Mesendoderm (in vitro differentiated cells): ENCODE data around the gene NEUROD2.
A peak's percentile ranks its signal among the peaks of the same experiment; 100 is the strongest.

Experiments
- DNase-seq: peaks from one replicate; pipeline ENCODE4 v3.0.0; 2013
- H2AK5ac ChIP-seq: 2 replicates; pipeline ENCODE4 v1.6.1; 2013; ENCODE audit warnings: low read length, inconsistent platforms
- H2BK120ac ChIP-seq: 2 replicates; pipeline ENCODE4 v1.6.1; 2013; ENCODE audit warnings: low read depth, mild to moderate bottlenecking, low read length, moderate library complexity, mixed read lengths
- H2BK15ac ChIP-seq: replicated peaks from 2 replicates; pipeline ENCODE4 v1.6.1; 2013; ENCODE audit warnings: low read depth, mild to moderate bottlenecking, moderate library complexity
- H2BK5ac ChIP-seq: 2 replicates; pipeline ENCODE4 v1.6.1; 2013; ENCODE audit warnings: low read length, inconsistent platforms
- H3K18ac ChIP-seq: 2 replicates; pipeline ENCODE4 v1.6.1; 2013; ENCODE audit warnings: mild to moderate bottlenecking, low read length, mixed read lengths
- H3K23ac ChIP-seq: one replicate; pipeline ENCODE4 v1.6.1; 2013; ENCODE audit warnings: low read length
- H3K27ac ChIP-seq: 2 replicates; pipeline ENCODE4 v1.5.1; 2013; ENCODE audit warnings: low read depth, mild to moderate bottlenecking, inconsistent platforms, low read length, moderate library complexity
- H3K27me3 ChIP-seq: 2 replicates; pipeline ENCODE4 v1.6.1; 2013; ENCODE audit warnings: low read length, control low read depth, mild to moderate bottlenecking, inconsistent platforms; ENCODE audit not compliant: insufficient read depth, poor library complexity
- H3K36me3 ChIP-seq: 2 replicates; pipeline ENCODE4 v1.6.1; 2013; ENCODE audit warnings: low read length, inconsistent platforms; ENCODE audit not compliant: control insufficient read depth, insufficient read depth
- H3K4ac ChIP-seq: one replicate; pipeline ENCODE4 v1.6.1; 2013; ENCODE audit warnings: low read depth, mild to moderate bottlenecking, low read length, moderate library complexity
- H3K4me1 ChIP-seq: 2 replicates; pipeline ENCODE4 v1.6.1; 2013; ENCODE audit warnings: low read depth, low read length, inconsistent platforms; ENCODE audit not compliant: control insufficient read depth
- H3K4me2 ChIP-seq: 2 replicates; pipeline ENCODE4 v1.6.1; 2013; ENCODE audit warnings: low read length
- H3K4me3 ChIP-seq: 2 replicates; pipeline ENCODE4 v1.5.1; 2013; ENCODE audit warnings: mild to moderate bottlenecking, low read length
- H3K56ac ChIP-seq: one replicate; pipeline ENCODE4 v1.6.1; 2013; ENCODE audit warnings: low read length
- H3K79me1 ChIP-seq: 2 replicates; pipeline ENCODE4 v1.6.1; 2013; ENCODE audit warnings: low read length, inconsistent platforms
- H3K79me2 ChIP-seq: 2 replicates; pipeline ENCODE4 v1.6.1; 2013; ENCODE audit warnings: mild to moderate bottlenecking, low read length; ENCODE audit not compliant: control insufficient read depth, insufficient read depth
- H3K9ac ChIP-seq: 2 replicates; pipeline ENCODE4 v1.6.1; 2013; ENCODE audit warnings: low read length, inconsistent platforms
- H4K5ac ChIP-seq: one replicate; pipeline ENCODE4 v1.6.1; 2013; ENCODE audit warnings: low read length
- H4K8ac ChIP-seq: one replicate; pipeline ENCODE4 v1.6.1; 2013; ENCODE audit warnings: low read depth, mild to moderate bottlenecking, control low read depth, low read length, moderate library complexity
- WGBS: extraction: QIAGEN DNeasy Blood & Tissue Kit; methylation state at CpG from one replicate; pipeline ENCODE4 v1.1.7; 2013; ENCODE audit warnings: low lambda C conversion rate, missing lambda C conversion rate; ENCODE audit not compliant: insufficient coverage; ENCODE audit errors: extremely low coverage; 5-methylcytosine and 5-hydroxymethylcytosine counted together

The NEUROD2 gene

GRCh38 chr17:39639043-39639442 is 31.3 kb upstream of the NEUROD2 start:
- peaks cover 38% of the 10 kb centered on the region for H3K79me1 ChIP-seq
- peaks cover 13% of the 10 kb centered on the region for H3K79me2 ChIP-seq
- H3K4me1 ChIP-seq = peaks cover 17% of the 10 kb centered on the region
- no peak overlapping the region for H3K4ac ChIP-seq
- no peak overlapping the region for H2AK5ac ChIP-seq
- H3K18ac ChIP-seq = no peak overlapping the region
- DNase-seq = no peak
- WGBS = no CpG with 5 or more reads among the region's 2 CpGs
- no peak overlapping the region for H4K8ac ChIP-seq
- no peak overlapping the region for H2BK5ac ChIP-seq
- H3K27ac ChIP-seq = no peak overlapping the region
- H4K5ac ChIP-seq = no peak overlapping the region
- no peak overlapping the region for H2BK15ac ChIP-seq
- no peaks in the 10 kb centered on the region for H3K27me3 ChIP-seq
- no peaks in the 10 kb centered on the region for H3K36me3 ChIP-seq
- no peak overlapping the region for H3K23ac ChIP-seq
- no peak overlapping the region for H3K4me2 ChIP-seq
- no peak overlapping the region for H2BK120ac ChIP-seq
- no peak overlapping the region for H3K9ac ChIP-seq
- H3K4me3 ChIP-seq = no peak overlapping the region
- H3K56ac ChIP-seq = no peak overlapping the region

- Histone ChIP-seq H4K8ac (no peak overlapping the region), H3K79me2 (peaks cover 13% of the 10 kb centered on the region), H3K9ac (no peak overlapping the region), H3K4me2 (no peak overlapping the region), H2BK5ac (no peak overlapping the region), H3K79me1 (peaks cover 31% of the 10 kb centered on the region), H3K56ac (peak overlapping the region; percentile 3), H2BK120ac (no peak overlapping the region), H4K5ac (no peak overlapping the region), H3K23ac (no peak overlapping the region), H2AK5ac (no peak overlapping the region), H3K18ac (no peak overlapping the region), H3K4me1 (peaks cover 15% of the 10 kb centered on the region), H3K4ac (no peak overlapping the region), H3K36me3 (no peaks in the 10 kb centered on the region), H3K27ac (no peak overlapping the region), H3K4me3 (no peak overlapping the region), H3K27me3 (no peaks in the 10 kb centered on the region), H2BK15ac (no peak overlapping the region)
- WGBS = no CpG with 5 or more reads among the region's 7 CpGs
- DNase-seq = no peak
Measured at GRCh38 chr17:39638317-39638716, 30.6 kb upstream of the NEUROD2 start.

GRCh38 chr17:39636927-39637736 is 29.4 kb upstream of the NEUROD2 start, which contains the start of gene STARD3:
Gene STARD3 (plus strand): TSS chr17:39637144. CDS start chr17:39653532, 16,388 bp downstream.
- Histone ChIP-seq H4K5ac (peak within 1 kb of the TSS; percentile 2), H4K8ac (no peak within 1 kb of the TSS), H3K36me3 (no peaks in the 10 kb centered on the region), H2BK120ac (no peak within 1 kb of the TSS), H3K23ac (peak within 1 kb of the TSS; percentile 97), H3K79me1 (peaks cover 21% of the 10 kb centered on the region), H3K9ac (peak within 1 kb of the TSS; percentile 87), H2BK5ac (peak within 1 kb of the TSS; percentile 58), H3K79me2 (peaks cover 11% of the 10 kb centered on the region), H2AK5ac (no peak within 1 kb of the TSS), H3K56ac (peak within 1 kb of the TSS; percentile 96), H3K18ac (peak within 1 kb of the TSS; percentile 53), H3K4ac (peak within 1 kb of the TSS; percentile 37), H2BK15ac (no peak within 1 kb of the TSS), H3K4me2 (peak within 1 kb of the TSS; percentile 98), H3K4me3 (peak within 1 kb of the TSS; percentile 95), H3K27me3 (no peaks in the 10 kb centered on the region), H3K27ac (peak within 1 kb of the TSS; percentile 78), H3K4me1 (peaks cover 14% of the 10 kb centered on the region)
- DNase-seq = peak; percentile 93
- no CpG with 5 or more reads among the region's 69 CpGs for WGBS

GRCh38 chr17:39636587-39636926 is 28.8 kb upstream of the NEUROD2 start:
- H3K4ac ChIP-seq = no peak overlapping the region
- H3K4me2 ChIP-seq = peak overlapping the region; percentile 4
- peaks cover 16% of the 10 kb centered on the region for H3K79me1 ChIP-seq
- H3K4me1 ChIP-seq = peaks cover 19% of the 10 kb centered on the region
- H3K4me3 ChIP-seq = no peak overlapping the region
- peaks cover 11% of the 10 kb centered on the region for H3K79me2 ChIP-seq
- H3K18ac ChIP-seq = no peak overlapping the region
- no peak overlapping the region for H2BK120ac ChIP-seq
- H3K27me3 ChIP-seq = no peaks in the 10 kb centered on the region
- no peak overlapping the region for H3K27ac ChIP-seq
- no CpG with 5 or more reads among the region's 6 CpGs for WGBS
- H3K9ac ChIP-seq = peak overlapping the region; percentile 38
- H2BK15ac ChIP-seq = no peak overlapping the region
- no peaks in the 10 kb centered on the region for H3K36me3 ChIP-seq
- DNase-seq = no peak
- H3K56ac ChIP-seq = peak overlapping the region; percentile 96
- peak overlapping the region; percentile 2 for H4K5ac ChIP-seq
- no peak overlapping the region for H3K23ac ChIP-seq
- no peak overlapping the region for H4K8ac ChIP-seq
- H2BK5ac ChIP-seq = no peak overlapping the region
- H2AK5ac ChIP-seq = no peak overlapping the region

- no peak overlapping the region for H3K27ac ChIP-seq
- no peak overlapping the region for H2BK15ac ChIP-seq
- no peaks in the 10 kb centered on the region for H3K27me3 ChIP-seq
- H3K9ac ChIP-seq = peak overlapping the region; percentile 0
- H3K79me1 ChIP-seq = peaks cover 9% of the 10 kb centered on the region
- no peak overlapping the region for H3K23ac ChIP-seq
- H3K4me1 ChIP-seq = peaks cover 20% of the 10 kb centered on the region
- H3K36me3 ChIP-seq = no peaks in the 10 kb centered on the region
- no peak overlapping the region for H4K5ac ChIP-seq
- H3K56ac ChIP-seq = peak overlapping the region; percentile 44
- peaks cover 7% of the 10 kb centered on the region for H3K79me2 ChIP-seq
- H2AK5ac ChIP-seq = no peak overlapping the region
- H4K8ac ChIP-seq = no peak overlapping the region
- peak; percentile 55 for DNase-seq
- H3K4ac ChIP-seq = no peak overlapping the region
- no peak overlapping the region for H3K4me2 ChIP-seq
- H2BK120ac ChIP-seq = no peak overlapping the region
- no CpG with 5 or more reads among the region's 8 CpGs for WGBS
- H3K18ac ChIP-seq = no peak overlapping the region
- no peak overlapping the region for H3K4me3 ChIP-seq
- no peak overlapping the region for H2BK5ac ChIP-seq
Measured at GRCh38 chr17:39635614-39636176, 28.0 kb upstream of the NEUROD2 start.
